HepG2 (cell line): ENCODE results near the gene GPS1. TPM values are rescaled to one million over a fixed set of nuclear protein-coding genes. Genes with fewer than 3 reads are reported as not detected.
A peak's percentile ranks its signal among the peaks of the same experiment; 100 is the strongest.

Experiments
- AGO2 ChIP-seq: fragments of 200-400 bp; formaldehyde crosslinking; optimal IDR thresholded peaks from 2 replicates; pipeline ENCODE3; 2017; ENCODE audit warnings: mild to moderate bottlenecking, low read depth, low read length, moderate library complexity
- EP300 ChIP-seq, 3 experiments: sonication (generic) in 1 of 3; formaldehyde crosslinking in 1 of 3; IDR thresholded peaks; 2 replicates each; pipeline versions ENCODE4 v1.5.1 to v1.6.1; 2011 to 2020; ENCODE audit warnings: low read depth in 2 of 3, low read length in 2 of 3, borderline replicate concordance in 1 of 3, improper control_type of control experiment in 1 of 3, mild to moderate bottlenecking in 1 of 3, missing genetic modification reagents in 1 of 3, moderate library complexity in 1 of 3
- HMG20A ChIP-seq: IDR thresholded peaks from 2 replicates; pipeline ENCODE4 v1.6.1; 2016; ENCODE audit warnings: borderline replicate concordance
- KDM2A ChIP-seq: sonication (generic); formaldehyde crosslinking; IDR thresholded peaks from 2 replicates; pipeline ENCODE4 v1.4.0; 2020; ENCODE audit warnings: low read depth, missing genetic modification reagents, borderline replicate concordance
- KLF16 ChIP-seq, 2 experiments: sonication (generic) in 1 of 2; formaldehyde crosslinking in 1 of 2; IDR thresholded peaks; 2 replicates each; pipeline versions ENCODE4 v1.6.1 to v1.8.0; 2016 to 2023; ENCODE audit warnings: missing genetic modification reagents in 2 of 2, missing compliant biosample characterization in 1 of 2
- NCOR1 ChIP-seq: fragments of 200-600 bp; sonication (generic); IDR thresholded peaks from 2 replicates; pipeline ENCODE4 v1.7.0; 2017; ENCODE audit warnings: antibody characterized with exemption, low read length, borderline replicate concordance
- NKX3-1 ChIP-seq: sonication (generic); formaldehyde crosslinking; IDR thresholded peaks from 2 replicates; pipeline ENCODE4 v1.5.0; 2020; ENCODE audit warnings: missing genetic modification reagents
- ZNF24 ChIP-seq: fragments of 450-650 bp; IDR thresholded peaks from 2 replicates; pipeline ENCODE4 v1.6.1; 2017; ENCODE audit warnings: antibody characterized with exemption, mild to moderate bottlenecking
- ZNF768 ChIP-seq: sonication (generic); formaldehyde crosslinking; IDR thresholded peaks from 2 replicates; pipeline ENCODE4 v1.4.0; 2020; ENCODE audit warnings: missing genetic modification reagents
- polyA plus RNA-seq, 8 experiments: library from polyadenylated mRNA; depleted of rRNA in 3 of 8; stranded (reverse) in 7 of 8; unstranded in 1 of 8; fragments of >200 nt; fragmentation: Illumina TruSeq in 4 of 8; extraction: Trizol in 4 of 8; gene quantifications; 2 replicates each; pipeline versions ENCODE4 v1.2.1 to v1.2.3, GENCODE V29; 2011 to 2016; ENCODE audit warnings: low read depth in 4 of 8, missing spikeins in 1 of 8, mixed read lengths in 1 of 8; ENCODE audit not compliant: insufficient read depth in 1 of 8
- total RNA-seq, 5 experiments: library from RNA; depleted of rRNA; stranded (reverse); fragments of >200 nt; fragmentation: Illumina TruSeq; extraction: Trizol; gene quantifications; 2 replicates each; pipeline ENCODE4 v1.2.3, GENCODE V29; 2016; ENCODE audit warnings: low read depth in 1 of 5
- TF ChIP-seq, protein P1 (sequence below): sonication (generic); formaldehyde crosslinking; IDR thresholded peaks from 2 replicates; pipeline ENCODE4 v1.4.0; 2020; ENCODE audit warnings: missing genetic modification reagents
- TF ChIP-seq, protein P2 (sequence below): sonication (generic); formaldehyde crosslinking; IDR thresholded peaks from 2 replicates; pipeline ENCODE4 v1.5.0; 2020; ENCODE audit warnings: missing genetic modification reagents, mild to moderate bottlenecking, borderline replicate concordance
- TF ChIP-seq, protein P3 (sequence below), 2 experiments: sonication (generic) in 1 of 2; formaldehyde crosslinking in 1 of 2; IDR thresholded peaks; 2 replicates each; pipeline versions ENCODE4 v1.4.0 to v1.6.1; 2018 to 2020; ENCODE audit warnings: missing genetic modification reagents in 2 of 2, borderline replicate concordance in 1 of 2, low read depth in 1 of 2, mild to moderate bottlenecking in 1 of 2, missing biosample characterization in 1 of 2
- TF ChIP-seq, protein P4 (sequence below): sonication (generic); formaldehyde crosslinking; IDR thresholded peaks from 2 replicates; pipeline ENCODE4 v1.9.0; 2022; ENCODE audit warnings: missing genetic modification reagents, mild to moderate bottlenecking, borderline replicate concordance
- TF ChIP-seq, protein P5 (sequence below): IDR thresholded peaks from 2 replicates; pipeline ENCODE4 v1.4.0; 2020; ENCODE audit warnings: mild to moderate bottlenecking, missing genetic modification reagents

The GPS1 gene
- total and polyA plus RNA-seq, 2 of the 13 experiments (the other 11 are each of a cell fraction or from before 2014, with no cell fraction given), result 124 to 128 TPM

DNA sequence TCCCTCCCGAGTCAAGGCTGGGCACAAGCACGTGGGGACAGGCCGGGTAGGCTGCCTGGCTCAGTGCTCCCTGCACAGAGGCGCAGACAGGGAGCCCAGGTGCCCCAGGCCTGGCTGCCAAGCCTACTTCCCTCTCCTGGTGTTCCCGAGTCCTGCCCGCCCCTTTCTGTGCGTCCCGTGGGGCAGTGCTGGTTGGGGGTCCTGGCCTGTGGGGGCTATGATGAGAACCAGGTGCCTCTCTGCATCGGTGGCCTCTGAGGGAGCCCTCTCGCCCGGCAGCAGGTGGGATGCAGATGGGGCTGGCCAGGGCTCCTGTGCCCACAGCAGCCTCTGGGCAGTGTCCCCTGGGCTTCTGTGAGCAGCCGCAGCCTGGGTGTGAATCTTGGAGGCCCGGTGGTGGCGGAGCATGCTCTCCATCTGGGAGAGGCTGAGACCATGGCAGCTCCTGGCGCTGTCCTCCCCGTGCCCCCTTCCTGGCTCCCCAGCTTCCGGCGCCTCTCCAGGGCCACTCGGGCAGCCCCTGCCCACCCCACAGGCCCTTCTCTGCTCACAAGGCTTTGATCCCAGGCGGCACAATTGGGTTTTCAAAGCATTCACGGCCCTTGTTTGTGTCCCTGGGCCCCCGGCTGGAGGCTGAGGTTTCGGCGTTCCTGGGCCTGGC, 36.3 kb upstream of the GPS1 start (continued):
- TF ChIP-seq, protein P1, sequence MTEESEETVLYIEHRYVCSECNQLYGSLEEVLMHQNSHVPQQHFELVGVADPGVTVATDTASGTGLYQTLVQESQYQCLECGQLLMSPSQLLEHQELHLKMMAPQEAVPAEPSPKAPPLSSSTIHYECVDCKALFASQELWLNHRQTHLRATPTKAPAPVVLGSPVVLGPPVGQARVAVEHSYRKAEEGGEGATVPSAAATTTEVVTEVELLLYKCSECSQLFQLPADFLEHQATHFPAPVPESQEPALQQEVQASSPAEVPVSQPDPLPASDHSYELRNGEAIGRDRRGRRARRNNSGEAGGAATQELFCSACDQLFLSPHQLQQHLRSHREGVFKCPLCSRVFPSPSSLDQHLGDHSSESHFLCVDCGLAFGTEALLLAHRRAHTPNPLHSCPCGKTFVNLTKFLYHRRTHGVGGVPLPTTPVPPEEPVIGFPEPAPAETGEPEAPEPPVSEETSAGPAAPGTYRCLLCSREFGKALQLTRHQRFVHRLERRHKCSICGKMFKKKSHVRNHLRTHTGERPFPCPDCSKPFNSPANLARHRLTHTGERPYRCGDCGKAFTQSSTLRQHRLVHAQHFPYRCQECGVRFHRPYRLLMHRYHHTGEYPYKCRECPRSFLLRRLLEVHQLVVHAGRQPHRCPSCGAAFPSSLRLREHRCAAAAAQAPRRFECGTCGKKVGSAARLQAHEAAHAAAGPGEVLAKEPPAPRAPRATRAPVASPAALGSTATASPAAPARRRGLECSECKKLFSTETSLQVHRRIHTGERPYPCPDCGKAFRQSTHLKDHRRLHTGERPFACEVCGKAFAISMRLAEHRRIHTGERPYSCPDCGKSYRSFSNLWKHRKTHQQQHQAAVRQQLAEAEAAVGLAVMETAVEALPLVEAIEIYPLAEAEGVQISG (CRISPR knock-in tag), result peak; percentile 61; the same call in 1 of the 2 replicates
- TF ChIP-seq, protein P2, sequence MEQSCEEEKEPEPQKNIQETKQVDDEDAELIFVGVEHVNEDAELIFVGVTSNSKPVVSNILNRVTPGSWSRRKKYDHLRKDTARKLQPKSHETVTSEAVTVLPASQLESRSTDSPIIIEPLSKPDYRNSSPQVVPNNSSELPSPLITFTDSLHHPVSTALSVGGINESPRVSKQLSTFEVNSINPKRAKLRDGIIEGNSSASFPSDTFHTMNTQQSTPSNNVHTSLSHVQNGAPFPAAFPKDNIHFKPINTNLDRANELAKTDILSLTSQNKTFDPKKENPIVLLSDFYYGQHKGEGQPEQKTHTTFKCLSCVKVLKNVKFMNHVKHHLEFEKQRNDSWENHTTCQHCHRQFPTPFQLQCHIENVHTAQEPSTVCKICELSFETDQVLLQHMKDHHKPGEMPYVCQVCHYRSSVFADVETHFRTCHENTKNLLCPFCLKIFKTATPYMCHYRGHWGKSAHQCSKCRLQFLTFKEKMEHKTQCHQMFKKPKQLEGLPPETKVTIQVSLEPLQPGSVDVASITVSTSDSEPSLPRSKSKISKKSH, result 0 out of 2 replicates have a peak, but pooled peaks have one; percentile 40
- TF ChIP-seq, protein P3, sequence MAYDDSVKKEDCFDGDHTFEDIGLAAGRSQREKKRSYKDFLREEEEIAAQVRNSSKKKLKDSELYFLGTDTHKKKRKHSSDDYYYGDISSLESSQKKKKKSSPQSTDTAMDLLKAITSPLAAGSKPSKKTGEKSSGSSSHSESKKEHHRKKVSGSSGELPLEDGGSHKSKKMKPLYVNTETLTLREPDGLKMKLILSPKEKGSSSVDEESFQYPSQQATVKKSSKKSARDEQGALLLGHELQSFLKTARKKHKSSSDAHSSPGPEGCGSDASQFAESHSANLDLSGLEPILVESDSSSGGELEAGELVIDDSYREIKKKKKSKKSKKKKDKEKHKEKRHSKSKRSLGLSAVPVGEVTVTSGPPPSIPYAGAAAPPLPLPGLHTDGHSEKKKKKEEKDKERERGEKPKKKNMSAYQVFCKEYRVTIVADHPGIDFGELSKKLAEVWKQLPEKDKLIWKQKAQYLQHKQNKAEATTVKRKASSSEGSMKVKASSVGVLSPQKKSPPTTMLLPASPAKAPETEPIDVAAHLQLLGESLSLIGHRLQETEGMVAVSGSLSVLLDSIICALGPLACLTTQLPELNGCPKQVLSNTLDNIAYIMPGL (CRISPR knock-in tag; IDR thresholded peaks at IDR 0.05; ENCODE audit: borderline replicate concordance in 1 of 2, low read depth in 1 of 2), result no peak
- TF ChIP-seq HMG20A (CRISPR knock-in tag) (0 out of 2 replicates have a peak, but pooled peaks have one; percentile 12), NCOR1 (peak; percentile 42; the same call in 1 of the 2 replicates), NKX3-1 (CRISPR knock-in tag) (peak; percentile 15; the same call in 1 of the 2 replicates), KDM2A (CRISPR knock-in tag) (peak; percentile 79; the same call in 1 of the 2 replicates), AGO2 (peak; percentile 97), ZNF24 (no peak), ZNF768 (peak; percentile 22; the same call in 1 of the 2 replicates), KLF16 (CRISPR knock-in tag; IDR thresholded peaks at IDR 0.05) (no peak), EP300 (IDR thresholded peaks at IDR 0.05; ENCODE audit: low read depth in 2 of 2, low read length in 2 of 2) (peak in 1 of 2 experiments; percentile 92; a peak in 2 of 4 replicates), EP300 (CRISPR knock-in tag; IDR thresholded peaks at IDR 0.05; ENCODE audit: borderline replicate concordance) (peak; percentile 91)
- TF ChIP-seq, protein P4, sequence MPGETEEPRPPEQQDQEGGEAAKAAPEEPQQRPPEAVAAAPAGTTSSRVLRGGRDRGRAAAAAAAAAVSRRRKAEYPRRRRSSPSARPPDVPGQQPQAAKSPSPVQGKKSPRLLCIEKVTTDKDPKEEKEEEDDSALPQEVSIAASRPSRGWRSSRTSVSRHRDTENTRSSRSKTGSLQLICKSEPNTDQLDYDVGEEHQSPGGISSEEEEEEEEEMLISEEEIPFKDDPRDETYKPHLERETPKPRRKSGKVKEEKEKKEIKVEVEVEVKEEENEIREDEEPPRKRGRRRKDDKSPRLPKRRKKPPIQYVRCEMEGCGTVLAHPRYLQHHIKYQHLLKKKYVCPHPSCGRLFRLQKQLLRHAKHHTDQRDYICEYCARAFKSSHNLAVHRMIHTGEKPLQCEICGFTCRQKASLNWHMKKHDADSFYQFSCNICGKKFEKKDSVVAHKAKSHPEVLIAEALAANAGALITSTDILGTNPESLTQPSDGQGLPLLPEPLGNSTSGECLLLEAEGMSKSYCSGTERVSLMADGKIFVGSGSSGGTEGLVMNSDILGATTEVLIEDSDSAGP, result no peak; the same call in 1 of the 2 replicates
- TF ChIP-seq, protein P5, sequence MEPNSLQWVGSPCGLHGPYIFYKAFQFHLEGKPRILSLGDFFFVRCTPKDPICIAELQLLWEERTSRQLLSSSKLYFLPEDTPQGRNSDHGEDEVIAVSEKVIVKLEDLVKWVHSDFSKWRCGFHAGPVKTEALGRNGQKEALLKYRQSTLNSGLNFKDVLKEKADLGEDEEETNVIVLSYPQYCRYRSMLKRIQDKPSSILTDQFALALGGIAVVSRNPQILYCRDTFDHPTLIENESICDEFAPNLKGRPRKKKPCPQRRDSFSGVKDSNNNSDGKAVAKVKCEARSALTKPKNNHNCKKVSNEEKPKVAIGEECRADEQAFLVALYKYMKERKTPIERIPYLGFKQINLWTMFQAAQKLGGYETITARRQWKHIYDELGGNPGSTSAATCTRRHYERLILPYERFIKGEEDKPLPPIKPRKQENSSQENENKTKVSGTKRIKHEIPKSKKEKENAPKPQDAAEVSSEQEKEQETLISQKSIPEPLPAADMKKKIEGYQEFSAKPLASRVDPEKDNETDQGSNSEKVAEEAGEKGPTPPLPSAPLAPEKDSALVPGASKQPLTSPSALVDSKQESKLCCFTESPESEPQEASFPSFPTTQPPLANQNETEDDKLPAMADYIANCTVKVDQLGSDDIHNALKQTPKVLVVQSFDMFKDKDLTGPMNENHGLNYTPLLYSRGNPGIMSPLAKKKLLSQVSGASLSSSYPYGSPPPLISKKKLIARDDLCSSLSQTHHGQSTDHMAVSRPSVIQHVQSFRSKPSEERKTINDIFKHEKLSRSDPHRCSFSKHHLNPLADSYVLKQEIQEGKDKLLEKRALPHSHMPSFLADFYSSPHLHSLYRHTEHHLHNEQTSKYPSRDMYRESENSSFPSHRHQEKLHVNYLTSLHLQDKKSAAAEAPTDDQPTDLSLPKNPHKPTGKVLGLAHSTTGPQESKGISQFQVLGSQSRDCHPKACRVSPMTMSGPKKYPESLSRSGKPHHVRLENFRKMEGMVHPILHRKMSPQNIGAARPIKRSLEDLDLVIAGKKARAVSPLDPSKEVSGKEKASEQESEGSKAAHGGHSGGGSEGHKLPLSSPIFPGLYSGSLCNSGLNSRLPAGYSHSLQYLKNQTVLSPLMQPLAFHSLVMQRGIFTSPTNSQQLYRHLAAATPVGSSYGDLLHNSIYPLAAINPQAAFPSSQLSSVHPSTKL (CRISPR knock-in tag), result peak; percentile 60
